ENCODE results near the gene ESPL1.

GRCh38 chr12:53244337-53244736 is 23.8 kb upstream of the ESPL1 start:
- TF ChIP-seq POLR2A (IDR thresholded peaks at IDR 0.05; ENCODE audit: low read length): no peak
- no peak for TF ChIP-seq USF2 (IDR thresholded peaks at IDR 0.05)
- TF ChIP-seq EP300 (IDR thresholded peaks at IDR 0.05): no peak
- no peak for TF ChIP-seq REST (IDR thresholded peaks at IDR 0.05)
- TF ChIP-seq CTCF (IDR thresholded peaks at IDR 0.05): no peak
- TF ChIP-seq ESRRA (IDR thresholded peaks at IDR 0.05; ENCODE audit: borderline replicate concordance, low read length): no peak
- no peak for TF ChIP-seq RFX5 (IDR thresholded peaks at IDR 0.05)
- TF ChIP-seq HDAC2 (IDR thresholded peaks at IDR 0.05): no peak
- TF ChIP-seq CHD4 (IDR thresholded peaks at IDR 0.05; ENCODE audit: borderline replicate concordance): no peak
- TF ChIP-seq ELK1 (IDR thresholded peaks at IDR 0.05; ENCODE audit: low read depth, low read length): no peak
- TF ChIP-seq RAD21 (conservative IDR thresholded peaks at IDR 0.05 in 1 of 2, IDR thresholded peaks at IDR 0.05 in 1 of 2): no peak
- TF ChIP-seq PBX3 (IDR thresholded peaks at IDR 0.05): no peak
